Neural cell (in vitro differentiated cells): ENCODE results near the gene SLC12A1. TPM values are rescaled to one million over a fixed set of nuclear protein-coding genes. Genes with fewer than 3 reads are reported as not detected.

Source experiments
- H2AFZ ChIP-seq: fragments of 200-600, 300-800 bp; sonication (generic), shearing (Covaris generic); 2 replicates; pipeline ENCODE4 v1.6.0; 2014; ENCODE audit warnings: low read depth, mild to moderate bottlenecking, antibody characterized with exemption, low read length, moderate library complexity
- H3F3A ChIP-seq: fragments of 200-600 bp; shearing (Covaris generic); 2 replicates; pipeline ENCODE4 v1.6.1; 2016; ENCODE audit warnings: mild to moderate bottlenecking, moderate library complexity, mixed read lengths, antibody characterized with exemption, low read length; ENCODE audit not compliant: insufficient read depth, poor library complexity, severe bottlenecking
- H3K27ac ChIP-seq: fragments of 200-600, 300-800 bp; sonication (generic), shearing (Covaris generic); 2 replicates; pipeline ENCODE4 v1.5.1; 2014; ENCODE audit warnings: mild to moderate bottlenecking, low read length, moderate library complexity
- H3K27me3 ChIP-seq: fragments of 300-800, 200-600 bp; sonication (generic), shearing (Covaris generic); 2 replicates; pipeline ENCODE4 v1.6.0; 2014; ENCODE audit warnings: mild to moderate bottlenecking, low read depth, low read length, moderate library complexity; ENCODE audit not compliant: insufficient read depth
- H3K36me3 ChIP-seq: fragments of 300-800, 200-600 bp; sonication (generic), shearing (Covaris generic); 2 replicates; pipeline ENCODE4 v1.5.1; 2014; ENCODE audit warnings: mild to moderate bottlenecking, antibody characterized with exemption, low read length, moderate library complexity; ENCODE audit not compliant: insufficient read depth
- H3K4me2 ChIP-seq: fragments of 300-800, 200-600 bp; sonication (generic), shearing (Covaris generic); 2 replicates; pipeline ENCODE4 v1.6.0; 2014; ENCODE audit warnings: mild to moderate bottlenecking, low read length
- H3K4me3 ChIP-seq: fragments of 300-800, 200-600 bp; sonication (generic), shearing (Covaris generic); 2 replicates; pipeline ENCODE4 v1.5.1; 2014; ENCODE audit warnings: mild to moderate bottlenecking, low read length, moderate library complexity
- H3K79me2 ChIP-seq: fragments of 200-600 bp; shearing (Covaris generic); replicated peaks from 2 replicates; pipeline ENCODE4 v1.6.0; 2014; ENCODE audit warnings: mild to moderate bottlenecking, low read length, moderate library complexity; ENCODE audit not compliant: insufficient read depth
- H3K9ac ChIP-seq: fragments of 300-800, 200-600 bp; sonication (generic), shearing (Covaris generic); 2 replicates; pipeline ENCODE4 v1.6.1; 2016; ENCODE audit warnings: mild to moderate bottlenecking, low read length, mixed read lengths
- H3K9me2 ChIP-seq: fragments of 200-600 bp; shearing (Covaris generic); 2 replicates; pipeline ENCODE4 v1.6.1; 2016; ENCODE audit warnings: mild to moderate bottlenecking, low read length, mixed read lengths; ENCODE audit not compliant: insufficient read depth
- H3K9me3 ChIP-seq: fragments of 200-600, 300-800 bp; sonication (generic), shearing (Covaris generic); 2 replicates; pipeline ENCODE4 v1.6.1; 2016; ENCODE audit warnings: mild to moderate bottlenecking, mixed run types, low read length, moderate library complexity, mixed read lengths
- H4K20me1 ChIP-seq: fragments of 200-600 bp; shearing (Covaris generic); 2 replicates; pipeline ENCODE4 v1.6.1; 2016; ENCODE audit warnings: mild to moderate bottlenecking, mixed run types; ENCODE audit not compliant: insufficient read depth
- EP300 ChIP-seq: fragments of 450-650 bp; conservative IDR thresholded peaks from 2 replicates; pipeline ENCODE4 v1.6.1; 2014; ENCODE audit warnings: antibody characterized with exemption, mild to moderate bottlenecking, moderate library complexity; ENCODE audit not compliant: poor library complexity, severe bottlenecking
- EZH2 ChIP-seq: fragments of 200-600, 300-800 bp; shearing (Covaris generic), sonication (generic); IDR thresholded peaks from 2 replicates; pipeline ENCODE4 v1.6.1; 2014; ENCODE audit warnings: antibody characterized with exemption, low read length, borderline replicate concordance, mild to moderate bottlenecking; ENCODE audit not compliant: insufficient read depth, poor library complexity, severe bottlenecking
- MXI1 ChIP-seq: fragments of 450-650 bp; conservative IDR thresholded peaks from 2 replicates; pipeline ENCODE4 v1.6.1; 2014; ENCODE audit warnings: antibody characterized with exemption, mild to moderate bottlenecking; ENCODE audit not compliant: poor library complexity, severe bottlenecking
- POLR2AphosphoS5 ChIP-seq: IDR thresholded peaks from 2 replicates; pipeline ENCODE4 v1.6.1; 2012
- RAD21 ChIP-seq: fragments of 450-650 bp; conservative IDR thresholded peaks from 2 replicates; pipeline ENCODE4 v1.6.1; 2014; ENCODE audit warnings: antibody characterized with exemption, mild to moderate bottlenecking, moderate library complexity
- SMC3 ChIP-seq: fragments of 450-650 bp; conservative IDR thresholded peaks from 2 replicates; pipeline ENCODE4 v1.6.1; 2014; ENCODE audit warnings: antibody characterized with exemption, mild to moderate bottlenecking, moderate library complexity; ENCODE audit not compliant: poor library complexity
- TAF1 ChIP-seq: IDR thresholded peaks from 2 replicates; pipeline ENCODE4 v1.6.1; 2012; ENCODE audit warnings: low read depth
- polyA plus RNA-seq: library from polyadenylated mRNA; depleted of rRNA; stranded (reverse); fragments of >200 nt; gene quantifications from 2 replicates; pipeline ENCODE4 v1.2.3, GENCODE V29; 2014
- TF ChIP-seq, protein P1 (sequence below): IDR thresholded peaks from 2 replicates; pipeline ENCODE4 v1.6.1; 2012; ENCODE audit warnings: borderline replicate concordance
- TF ChIP-seq, protein P2 (sequence below): fragments of 450-650 bp; IDR thresholded peaks from 2 replicates; pipeline ENCODE4 v1.5.1; 2014; ENCODE audit warnings: antibody characterized with exemption, mild to moderate bottlenecking, moderate library complexity; ENCODE audit not compliant: poor library complexity, severe bottlenecking

The SLC12A1 gene
- polyA plus RNA-seq, 1 donor from 2014 or later: 0.67 TPM

DNA sequence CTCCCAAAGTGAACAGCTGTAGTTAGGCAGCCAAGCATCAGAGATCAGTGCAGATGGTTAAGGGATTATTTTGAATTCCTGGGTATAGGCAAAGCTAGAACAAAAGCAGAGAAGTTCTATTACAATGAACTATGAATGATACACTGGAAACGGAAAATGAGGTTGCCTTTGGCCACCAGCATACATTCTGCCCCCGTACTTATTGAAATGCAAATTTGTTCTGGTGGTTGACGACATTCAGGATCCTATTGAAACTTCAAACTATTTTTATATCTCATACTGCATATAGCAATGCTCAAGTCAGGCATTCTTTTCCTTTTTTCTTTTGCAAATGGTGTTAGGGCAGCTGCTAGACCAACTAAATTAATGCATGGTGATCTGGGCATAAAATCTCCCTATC, 61.7 kb downstream of the SLC12A1 start:
- Histone ChIP-seq H3K9me3 (no peaks in the 10 kb centered on the region), H3K79me2 (no peaks in the 10 kb centered on the region), H3K4me3 (no peak overlapping the region), H3K4me2 (no peak overlapping the region), H3K27ac (peak overlapping the region; percentile 42), H4K20me1 (no peaks in the 10 kb centered on the region), H3K9ac (no peak overlapping the region), H3K27me3 (peaks cover 4% of the 10 kb centered on the region), H3K9me2 (no peaks in the 10 kb centered on the region), H3K36me3 (no peaks in the 10 kb centered on the region), H2AFZ (no peak overlapping the region), H3F3A (no peaks in the 10 kb centered on the region)
- TF ChIP-seq MXI1: no peak
- no peak for TF ChIP-seq SMC3
- TF ChIP-seq, protein P1, sequence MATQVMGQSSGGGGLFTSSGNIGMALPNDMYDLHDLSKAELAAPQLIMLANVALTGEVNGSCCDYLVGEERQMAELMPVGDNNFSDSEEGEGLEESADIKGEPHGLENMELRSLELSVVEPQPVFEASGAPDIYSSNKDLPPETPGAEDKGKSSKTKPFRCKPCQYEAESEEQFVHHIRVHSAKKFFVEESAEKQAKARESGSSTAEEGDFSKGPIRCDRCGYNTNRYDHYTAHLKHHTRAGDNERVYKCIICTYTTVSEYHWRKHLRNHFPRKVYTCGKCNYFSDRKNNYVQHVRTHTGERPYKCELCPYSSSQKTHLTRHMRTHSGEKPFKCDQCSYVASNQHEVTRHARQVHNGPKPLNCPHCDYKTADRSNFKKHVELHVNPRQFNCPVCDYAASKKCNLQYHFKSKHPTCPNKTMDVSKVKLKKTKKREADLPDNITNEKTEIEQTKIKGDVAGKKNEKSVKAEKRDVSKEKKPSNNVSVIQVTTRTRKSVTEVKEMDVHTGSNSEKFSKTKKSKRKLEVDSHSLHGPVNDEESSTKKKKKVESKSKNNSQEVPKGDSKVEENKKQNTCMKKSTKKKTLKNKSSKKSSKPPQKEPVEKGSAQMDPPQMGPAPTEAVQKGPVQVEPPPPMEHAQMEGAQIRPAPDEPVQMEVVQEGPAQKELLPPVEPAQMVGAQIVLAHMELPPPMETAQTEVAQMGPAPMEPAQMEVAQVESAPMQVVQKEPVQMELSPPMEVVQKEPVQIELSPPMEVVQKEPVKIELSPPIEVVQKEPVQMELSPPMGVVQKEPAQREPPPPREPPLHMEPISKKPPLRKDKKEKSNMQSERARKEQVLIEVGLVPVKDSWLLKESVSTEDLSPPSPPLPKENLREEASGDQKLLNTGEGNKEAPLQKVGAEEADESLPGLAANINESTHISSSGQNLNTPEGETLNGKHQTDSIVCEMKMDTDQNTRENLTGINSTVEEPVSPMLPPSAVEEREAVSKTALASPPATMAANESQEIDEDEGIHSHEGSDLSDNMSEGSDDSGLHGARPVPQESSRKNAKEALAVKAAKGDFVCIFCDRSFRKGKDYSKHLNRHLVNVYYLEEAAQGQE: no peak
- no peak for TF ChIP-seq EZH2
- TF ChIP-seq POLR2AphosphoS5: no peak
- no peak for TF ChIP-seq TAF1
- TF ChIP-seq EP300: no peak
- TF ChIP-seq, protein P2, sequence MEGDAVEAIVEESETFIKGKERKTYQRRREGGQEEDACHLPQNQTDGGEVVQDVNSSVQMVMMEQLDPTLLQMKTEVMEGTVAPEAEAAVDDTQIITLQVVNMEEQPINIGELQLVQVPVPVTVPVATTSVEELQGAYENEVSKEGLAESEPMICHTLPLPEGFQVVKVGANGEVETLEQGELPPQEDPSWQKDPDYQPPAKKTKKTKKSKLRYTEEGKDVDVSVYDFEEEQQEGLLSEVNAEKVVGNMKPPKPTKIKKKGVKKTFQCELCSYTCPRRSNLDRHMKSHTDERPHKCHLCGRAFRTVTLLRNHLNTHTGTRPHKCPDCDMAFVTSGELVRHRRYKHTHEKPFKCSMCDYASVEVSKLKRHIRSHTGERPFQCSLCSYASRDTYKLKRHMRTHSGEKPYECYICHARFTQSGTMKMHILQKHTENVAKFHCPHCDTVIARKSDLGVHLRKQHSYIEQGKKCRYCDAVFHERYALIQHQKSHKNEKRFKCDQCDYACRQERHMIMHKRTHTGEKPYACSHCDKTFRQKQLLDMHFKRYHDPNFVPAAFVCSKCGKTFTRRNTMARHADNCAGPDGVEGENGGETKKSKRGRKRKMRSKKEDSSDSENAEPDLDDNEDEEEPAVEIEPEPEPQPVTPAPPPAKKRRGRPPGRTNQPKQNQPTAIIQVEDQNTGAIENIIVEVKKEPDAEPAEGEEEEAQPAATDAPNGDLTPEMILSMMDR: no peak
- TF ChIP-seq RAD21: no peak

DNA sequence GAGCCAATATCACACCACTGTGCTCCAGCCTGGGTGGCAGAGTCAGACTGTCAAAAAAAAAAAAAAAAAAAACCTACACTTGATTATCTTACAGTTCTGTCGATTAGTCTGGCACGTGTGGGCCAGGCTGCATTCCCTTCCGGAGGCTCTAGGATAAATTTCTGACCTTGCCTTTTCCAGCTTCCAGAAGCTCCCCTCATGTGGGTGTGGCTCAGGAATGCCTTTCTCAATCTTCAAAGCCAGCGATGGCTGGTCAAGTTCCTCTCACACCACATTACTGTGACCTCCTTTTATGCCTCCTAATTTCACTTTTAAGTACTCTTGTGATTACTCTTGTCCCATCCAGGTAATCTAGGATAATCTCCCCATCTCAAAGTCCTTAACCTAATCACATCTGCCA, 66.9 kb downstream of the SLC12A1 start:
- no peak overlapping the region for H3K9ac ChIP-seq
- H3F3A ChIP-seq: no peaks in the 10 kb centered on the region
- H2AFZ ChIP-seq: no peak overlapping the region
- no peak for TF ChIP-seq TAF1
- TF ChIP-seq MXI1: no peak
- TF ChIP-seq EZH2: no peak
- TF ChIP-seq, protein P2: no peak
- no peak for TF ChIP-seq POLR2AphosphoS5
- H3K27me3 ChIP-seq: no peaks in the 10 kb centered on the region
- H3K79me2 ChIP-seq: no peaks in the 10 kb centered on the region
- no peaks in the 10 kb centered on the region for H3K9me2 ChIP-seq
- no peaks in the 10 kb centered on the region for H3K36me3 ChIP-seq
- H4K20me1 ChIP-seq: no peaks in the 10 kb centered on the region
- no peaks in the 10 kb centered on the region for H3K9me3 ChIP-seq
- no peak overlapping the region for H3K4me2 ChIP-seq
- H3K4me3 ChIP-seq: no peak overlapping the region
- no peak overlapping the region for H3K27ac ChIP-seq
